ENCODE results near the gene SLC24A3. TPM values are rescaled to one million over a fixed set of nuclear protein-coding genes. Genes with fewer than 3 reads are reported as not detected.

The SLC24A3 gene
- not detected in 2 replicates for total RNA-seq

- DNase-seq (ENCODE audit: low read depth, low spot score), result no peak
Observed at GRCh38 chr20:19212469-19212815, at the start of gene SLC24A3. SLC24A3 (plus strand) TSS chr20:19212642.

DNA sequence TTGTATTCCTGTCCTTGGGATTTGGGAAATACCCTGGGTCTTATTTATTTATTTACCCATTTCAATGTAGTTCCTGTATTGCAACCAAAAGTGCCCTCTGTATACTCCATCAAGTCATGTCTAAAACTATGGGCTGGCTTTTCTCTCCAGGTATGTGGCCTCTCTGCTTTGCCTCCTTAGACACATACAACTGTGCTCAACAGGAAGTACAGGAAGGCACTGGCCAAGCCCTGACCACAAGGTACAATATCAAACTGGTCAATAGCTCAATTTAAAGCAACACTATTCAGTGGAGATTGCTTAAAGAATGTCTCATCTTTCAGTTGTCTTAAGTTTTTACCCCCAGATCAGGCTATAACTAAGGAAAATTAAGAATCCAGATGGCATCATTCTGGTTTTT lies 42.3 kb upstream of the SLC24A3 start:
- no peak for DNase-seq (ENCODE audit: low read depth, low spot score)

DNA sequence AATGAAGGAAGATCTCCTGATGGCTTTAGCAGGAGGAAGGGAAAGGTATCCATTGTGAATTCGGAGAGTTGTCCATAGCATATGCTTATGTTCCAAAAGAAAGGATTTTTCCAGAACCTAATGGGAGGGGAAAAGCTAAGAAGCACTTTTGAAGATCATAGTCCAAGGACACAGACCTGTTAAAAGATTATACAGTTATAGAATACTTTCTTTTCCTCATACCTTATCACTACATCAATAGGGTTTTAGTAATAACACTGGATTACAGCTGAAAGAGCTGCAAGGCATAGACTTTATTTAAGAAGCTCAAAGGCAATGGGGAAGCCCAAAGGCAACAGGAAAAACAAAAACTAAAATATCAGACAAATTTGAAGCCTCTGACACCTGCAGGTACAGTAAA lies 39.8 kb upstream of the SLC24A3 start:
- DNase-seq (ENCODE audit: low read depth, low spot score), result no peak

GRCh38 chr20:19176470-19177052 lies 35.9 kb upstream of the SLC24A3 start:
- DNase-seq (ENCODE audit: low read depth, low spot score), result no peak

DNA sequence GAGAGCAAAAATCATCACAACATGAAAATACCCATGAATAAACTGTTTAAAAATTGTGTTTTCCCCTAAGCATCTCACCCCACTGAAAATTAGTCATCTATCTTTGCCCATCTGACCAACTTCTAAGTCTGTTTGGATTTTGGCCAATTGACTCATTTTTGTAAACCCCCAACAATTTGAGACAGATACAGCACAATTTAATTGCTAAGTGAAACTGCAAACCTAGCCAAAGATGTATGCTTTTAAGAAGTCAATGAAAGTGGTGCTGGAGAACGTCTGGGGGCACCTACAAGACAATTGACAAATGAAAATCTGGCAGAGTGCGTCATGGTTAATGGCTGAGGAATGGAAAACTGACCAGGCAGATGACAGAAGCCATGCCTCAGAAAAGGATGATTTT lies 30.9 kb upstream of the SLC24A3 start:
- no peak for DNase-seq (ENCODE audit: low read depth, low spot score)

- DNase-seq (ENCODE audit: low read depth, low spot score), result no peak
Observed at GRCh38 chr20:19185083-19185482, 27.4 kb upstream of the SLC24A3 start.

DNA sequence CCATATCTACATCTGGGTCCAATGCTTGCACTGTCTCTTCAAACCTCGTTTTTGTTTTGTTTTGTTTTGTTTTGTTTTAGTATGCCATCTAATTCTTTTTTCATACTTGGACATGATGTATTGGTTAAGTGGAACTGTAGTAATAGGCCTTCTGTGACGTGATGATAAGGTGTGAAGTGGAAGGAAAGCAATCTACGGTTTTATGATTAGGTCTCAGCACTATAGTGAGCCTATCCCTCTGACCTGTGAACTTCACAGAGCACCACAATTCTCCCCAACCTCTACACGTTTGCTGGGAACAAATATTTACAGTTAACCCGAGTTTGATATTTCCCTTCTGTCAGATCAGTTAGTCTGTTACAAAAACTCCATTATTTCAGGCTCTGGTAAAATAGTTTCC lies 19.1 kb upstream of the SLC24A3 start:
- DNase-seq (ENCODE audit: low read depth, low spot score), result no peak

GRCh38 chr20:19205981-19206396 lies 6.5 kb upstream of the SLC24A3 start:
- no peak for DNase-seq (ENCODE audit: low read depth, low spot score)

- no peak for DNase-seq (ENCODE audit: low read depth, low spot score)
Observed at GRCh38 chr20:19207541-19207940, 4.9 kb upstream of the SLC24A3 start.

DNA sequence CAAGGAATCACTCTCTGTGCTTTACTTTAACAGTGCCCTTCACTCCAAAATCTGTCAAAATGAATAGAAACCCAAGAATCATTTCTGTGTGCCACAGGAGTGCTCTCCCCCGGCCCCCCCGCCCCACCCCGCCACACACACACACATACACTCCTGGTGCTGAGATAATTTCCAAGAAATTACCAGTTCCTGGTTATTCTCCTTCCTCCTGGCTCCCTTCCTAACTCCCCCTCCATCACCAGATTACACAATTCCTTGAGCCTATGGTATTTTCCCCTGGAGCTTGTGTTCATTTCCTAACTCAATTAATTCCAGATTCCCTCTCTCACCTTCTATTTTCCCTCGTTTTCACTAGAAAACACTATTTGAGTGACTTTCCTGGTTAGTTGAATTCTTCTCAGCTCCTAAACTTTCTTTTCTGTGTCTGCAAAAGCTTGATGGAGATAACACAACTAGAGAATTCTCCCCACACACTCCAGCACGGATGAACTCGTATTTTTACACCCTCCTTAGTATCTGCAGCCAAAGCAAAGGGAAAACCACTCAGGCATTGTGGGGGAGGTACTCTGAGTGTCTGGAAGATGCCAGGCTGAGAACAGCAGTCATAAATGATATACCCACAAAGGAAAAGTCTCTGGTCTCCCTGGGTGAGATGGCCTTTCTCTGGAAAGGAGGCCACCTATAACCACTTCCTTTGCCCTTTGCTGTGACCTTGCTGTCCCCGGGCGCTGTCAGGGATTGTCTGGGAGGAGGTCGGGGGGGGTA lies 1.9 kb upstream of the SLC24A3 start:
- DNase-seq (ENCODE audit: low read depth, low spot score), result no peak

GRCh38 chr20:19211252-19211651 lies 1.2 kb upstream of the SLC24A3 start:
- no peak for DNase-seq (ENCODE audit: low read depth, low spot score)

DNA sequence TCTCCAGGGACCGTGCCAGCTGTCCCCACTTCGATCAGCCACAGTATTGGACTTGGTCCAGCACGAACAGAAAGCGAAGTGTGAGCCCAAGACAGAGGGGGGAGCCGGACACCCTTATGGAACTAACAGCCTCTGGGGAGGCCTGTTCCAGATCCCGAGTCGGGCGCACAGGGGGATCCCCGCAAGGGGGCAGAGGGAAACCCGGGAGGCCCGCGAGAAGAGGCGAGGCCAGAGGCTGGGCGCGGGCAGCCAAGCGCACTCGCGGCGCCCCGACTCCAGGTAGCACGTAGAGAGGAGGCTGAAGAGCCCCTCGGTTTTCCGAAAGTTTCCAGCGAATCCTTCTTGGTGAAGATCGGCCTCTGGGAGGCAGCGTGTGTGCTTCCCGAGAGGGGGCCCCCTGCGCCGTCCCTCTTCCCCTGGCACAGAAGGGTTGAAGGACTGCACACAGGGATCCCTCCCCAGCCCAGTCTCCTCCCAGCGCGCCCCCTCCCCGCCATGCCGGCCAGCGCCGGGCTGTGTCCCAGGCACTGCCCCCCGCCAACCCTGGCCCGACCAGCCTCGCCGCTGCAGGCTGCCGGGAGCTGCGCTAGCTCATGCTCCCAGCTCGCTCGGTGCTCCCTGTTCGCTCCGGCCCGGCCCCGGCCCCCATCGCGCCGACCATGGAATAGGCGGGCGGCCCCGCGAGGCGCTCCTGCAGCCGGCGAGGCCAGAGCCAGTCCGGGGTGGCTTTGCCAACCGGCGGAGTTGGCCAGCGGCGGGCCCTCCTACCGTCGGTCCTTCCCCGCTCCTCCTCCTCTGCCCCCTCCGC lies 577 bp upstream of the SLC24A3 start:
- DNase-seq (ENCODE audit: low read depth, low spot score), result no peak

DNA sequence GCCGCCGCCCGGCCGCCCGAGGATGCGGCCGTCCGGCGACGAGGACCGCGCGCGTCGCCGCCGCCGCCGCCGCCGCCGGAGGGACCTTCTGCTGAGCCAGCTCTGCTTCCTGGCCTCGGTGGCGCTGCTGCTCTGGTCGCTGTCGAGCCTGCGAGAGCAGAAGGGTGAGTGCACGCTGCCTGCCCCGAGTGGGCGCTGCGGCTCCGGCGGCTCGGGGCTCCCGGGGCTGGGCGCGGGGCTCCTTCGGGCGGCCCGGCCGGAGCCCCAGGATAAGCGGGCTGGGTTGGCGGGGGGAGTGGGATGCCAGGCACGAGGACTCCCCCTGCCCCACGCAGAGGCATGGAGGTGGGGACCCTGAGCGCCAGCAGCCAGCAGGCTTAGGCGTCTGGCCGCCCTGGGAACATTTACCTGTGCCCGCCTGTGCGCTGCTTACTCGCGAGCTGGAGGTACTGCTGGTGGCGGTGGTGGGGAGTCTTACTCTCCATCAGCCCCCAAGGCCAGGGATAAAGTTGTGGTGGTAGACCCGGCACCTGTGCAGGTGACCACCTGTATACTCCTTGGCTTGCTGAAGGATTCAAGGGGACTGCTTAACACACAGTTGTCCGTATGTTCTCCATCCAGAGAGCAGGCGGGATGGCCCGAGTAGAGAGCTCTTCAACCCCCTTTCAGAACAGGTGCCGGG lies 520 bp downstream of the SLC24A3 start:
- no peak for DNase-seq (ENCODE audit: low read depth, low spot score)

DNA sequence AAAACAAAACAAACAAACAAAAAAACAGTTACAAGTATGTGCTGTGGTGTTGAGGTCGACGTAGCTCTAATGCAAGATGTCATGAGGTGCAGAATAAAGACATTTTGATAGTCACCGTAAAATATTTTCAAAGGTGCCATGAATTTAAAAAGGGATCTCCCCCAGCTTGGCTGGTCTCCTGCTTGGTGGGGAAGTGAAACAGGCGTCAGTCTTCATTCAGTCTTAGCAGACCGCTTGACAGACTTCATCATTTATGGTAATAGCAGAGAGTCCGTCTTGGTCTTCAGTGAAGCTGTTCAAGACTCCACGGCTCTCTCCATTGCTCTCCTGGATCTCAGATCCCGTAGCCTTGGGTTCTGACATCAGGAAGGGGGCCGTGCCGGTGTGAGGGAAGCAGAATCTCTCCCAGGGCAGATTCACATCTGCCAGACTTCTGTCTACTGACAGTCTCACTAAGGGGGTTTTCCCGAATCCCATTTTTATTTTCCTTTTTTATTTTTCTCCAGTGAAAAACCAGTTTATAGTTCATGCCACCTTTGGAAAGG lies 1.6 kb downstream of the SLC24A3 start:
- DNase-seq (ENCODE audit: low read depth, low spot score), result no peak

GRCh38 chr20:19218411-19218810 lies 6.0 kb downstream of the SLC24A3 start:
- DNase-seq (ENCODE audit: low read depth, low spot score), result no peak

- DNase-seq (ENCODE audit: low read depth, low spot score), result no peak
Observed at GRCh38 chr20:19222520-19223040, 10.1 kb downstream of the SLC24A3 start.

DNA sequence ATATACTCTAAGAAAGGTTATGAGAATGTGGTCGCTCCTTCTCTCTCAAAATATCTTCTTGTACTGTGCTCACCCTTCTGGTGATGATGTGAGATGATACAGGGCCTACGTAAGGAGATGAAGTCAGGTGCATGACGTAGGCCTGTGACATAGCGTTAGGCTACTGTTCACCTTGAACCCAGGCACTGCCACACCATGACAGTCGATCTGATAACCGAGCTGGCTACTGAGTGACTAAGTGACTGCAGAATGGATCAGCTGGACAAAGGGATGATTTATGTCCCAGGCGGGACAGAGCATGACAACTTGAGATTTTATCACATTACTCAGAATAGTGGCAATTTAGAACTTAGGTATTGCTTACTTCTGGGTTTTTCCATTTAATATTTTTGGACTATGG lies 11.2 kb downstream of the SLC24A3 start:
- no peak for DNase-seq (ENCODE audit: low read depth, low spot score)

DNA sequence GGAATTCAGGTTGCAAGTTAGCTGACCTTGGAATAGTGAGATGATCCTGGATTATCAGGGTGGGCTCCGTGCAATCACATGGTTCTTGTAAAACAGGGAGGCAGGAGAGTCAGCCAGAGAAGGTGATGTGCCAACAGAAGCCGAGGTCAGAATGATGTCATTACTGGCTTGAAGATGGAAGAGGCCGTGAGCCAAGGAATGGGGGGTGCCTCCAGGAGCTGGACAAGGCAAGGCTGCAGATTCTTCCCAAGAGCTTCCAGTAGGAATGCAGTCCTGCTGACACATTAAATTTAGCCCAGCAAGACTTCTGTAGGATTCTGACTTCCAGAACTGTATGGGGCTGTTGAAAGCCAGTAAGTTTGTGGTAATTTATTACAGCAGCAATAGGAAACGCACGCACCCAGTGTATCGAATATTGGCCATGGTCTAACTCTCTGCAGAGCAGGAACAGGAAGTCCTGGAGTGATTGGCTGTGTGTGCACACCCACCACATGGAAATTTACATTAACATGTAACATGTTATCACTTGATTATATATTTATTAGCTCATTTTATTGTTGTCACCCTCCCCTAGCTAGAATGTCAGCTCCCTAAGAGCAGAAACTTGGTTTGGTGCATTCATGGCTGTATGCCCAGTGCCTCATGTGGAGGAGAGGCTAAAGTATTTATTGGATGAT lies 19.1 kb downstream of the SLC24A3 start:
- no peak for DNase-seq (ENCODE audit: low read depth, low spot score)

DNA sequence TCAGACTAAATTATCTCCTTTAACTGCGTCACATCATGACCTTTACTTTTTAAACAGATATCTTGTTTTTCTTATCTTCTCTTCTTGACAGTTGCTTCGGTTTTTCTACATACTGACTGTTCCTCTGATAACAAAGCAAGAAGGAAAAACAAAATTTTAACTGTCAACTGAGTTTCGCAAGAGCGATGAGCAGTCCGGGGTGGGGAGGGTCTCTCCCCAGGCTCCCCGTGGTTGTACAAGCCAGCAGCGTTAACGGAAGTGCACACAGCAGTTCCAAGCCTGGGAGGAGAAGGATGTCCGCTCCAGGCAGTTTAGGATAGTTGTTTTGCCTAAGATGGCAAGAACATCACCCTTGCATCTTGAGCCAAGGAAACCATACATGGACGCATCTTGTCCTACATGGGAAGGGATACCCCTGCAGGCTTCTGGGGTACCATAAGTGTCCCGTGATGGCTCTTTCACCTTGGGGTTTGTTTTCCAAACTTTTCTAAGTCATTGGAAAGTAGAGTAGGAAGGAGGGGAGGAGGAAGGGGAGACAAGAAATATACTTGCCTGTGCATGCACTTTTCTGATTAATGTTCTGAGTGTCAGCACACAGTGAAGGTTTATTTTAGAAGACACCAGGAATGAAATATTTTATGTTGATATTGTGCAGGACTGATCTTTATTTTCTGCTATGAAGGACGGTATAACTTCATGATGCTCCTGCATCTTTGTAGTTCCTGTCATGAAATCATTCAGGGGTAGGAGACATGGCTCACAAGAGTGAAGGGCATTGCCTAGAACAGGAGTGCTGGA lies 20.8 kb downstream of the SLC24A3 start:
- no peak for DNase-seq (ENCODE audit: low read depth, low spot score)

Measured in pulmonary artery endothelial cell (primary cell).